ENCODE data around the gene STXBP5. TPM values are rescaled to one million over a fixed set of nuclear protein-coding genes. Genes with fewer than 3 reads are reported as not detected.

STXBP5 gene
- polyA plus RNA-seq (2013, experiment 1 of 2): 5.5 TPM
- 5.3 TPM for polyA plus RNA-seq (2013, experiment 2 of 2)

GRCh38 chr6:147204060-147204785 is at the start of gene STXBP5:
Gene STXBP5 (plus strand): TSS chr6:147204417. CDS start chr6:147204533, 116 bp downstream.
- Histone ChIP-seq H3K4ac (ENCODE audit: low read depth, low read length) (peak within 1 kb of the TSS; percentile 78), H3K23ac (ENCODE audit: low read length) (peak within 1 kb of the TSS; percentile 53), H3K18ac (ENCODE audit: low read length) (peak within 1 kb of the TSS; percentile 99), H3K36me3 (ENCODE audit: control insufficient read depth, insufficient read depth, low read length) (no peaks in the 10 kb centered on the region), H3K79me1 (ENCODE audit: low read length) (peaks cover 3% of the 10 kb centered on the region), H3K4me3 (ENCODE audit: low read length) (peak within 1 kb of the TSS; percentile 75), H3K4me1 (ENCODE audit: control insufficient read depth, low read depth, low read length) (no peaks in the 10 kb centered on the region), H3K56ac (ENCODE audit: low read length) (peak within 1 kb of the TSS; percentile 98), H2BK5ac (ENCODE audit: low read length) (no peak within 1 kb of the TSS), H2BK15ac (replicated peaks; ENCODE audit: low read depth) (no peak within 1 kb of the TSS), H3K27ac (ENCODE audit: low read depth, low read length) (peak within 1 kb of the TSS; percentile 96), H3K27me3 (ENCODE audit: insufficient read depth, low read length, poor library complexity) (no peaks in the 10 kb centered on the region), H2BK120ac (ENCODE audit: low read depth, low read length) (peak within 1 kb of the TSS; percentile 80), H4K8ac (ENCODE audit: low read depth, low read length) (no peak within 1 kb of the TSS), H3K9ac (ENCODE audit: low read length) (peak within 1 kb of the TSS; percentile 84), H2AK5ac (ENCODE audit: low read length) (no peak within 1 kb of the TSS), H4K5ac (ENCODE audit: low read length) (no peak within 1 kb of the TSS), H3K79me2 (ENCODE audit: control insufficient read depth, insufficient read depth, low read length) (no peaks in the 10 kb centered on the region), H3K4me2 (ENCODE audit: low read length) (peak within 1 kb of the TSS; percentile 50)
- WGBS (ENCODE audit: extremely low coverage, insufficient coverage, low lambda C conversion rate): no CpG with 5 or more reads among the region's 85 CpGs
- peak; percentile 73 for DNase-seq

- no peak overlapping the region for H3K9ac ChIP-seq (ENCODE audit: low read length)
- H2BK5ac ChIP-seq (ENCODE audit: low read length): no peak overlapping the region
- no peaks in the 10 kb centered on the region for H3K36me3 ChIP-seq (ENCODE audit: control insufficient read depth, insufficient read depth, low read length)
- no peak overlapping the region for H4K8ac ChIP-seq (ENCODE audit: low read depth, low read length)
- no peak overlapping the region for H2BK15ac ChIP-seq (replicated peaks; ENCODE audit: low read depth)
- H3K4me3 ChIP-seq (ENCODE audit: low read length): no peak overlapping the region
- H2BK120ac ChIP-seq (ENCODE audit: low read depth, low read length): no peak overlapping the region
- no peaks in the 10 kb centered on the region for H3K27me3 ChIP-seq (ENCODE audit: insufficient read depth, low read length, poor library complexity)
- H4K5ac ChIP-seq (ENCODE audit: low read length): no peak overlapping the region
- H3K4ac ChIP-seq (ENCODE audit: low read depth, low read length): no peak overlapping the region
- H3K4me1 ChIP-seq (ENCODE audit: control insufficient read depth, low read depth, low read length): no peaks in the 10 kb centered on the region
- no peak overlapping the region for H3K56ac ChIP-seq (ENCODE audit: low read length)
- no peak overlapping the region for H2AK5ac ChIP-seq (ENCODE audit: low read length)
- no peak overlapping the region for H3K23ac ChIP-seq (ENCODE audit: low read length)
- DNase-seq: no peak
- H3K79me1 ChIP-seq (ENCODE audit: low read length): no peaks in the 10 kb centered on the region
- H3K18ac ChIP-seq (ENCODE audit: low read length): no peak overlapping the region
- no CpG with 5 or more reads among the region's 1 CpG for WGBS (ENCODE audit: extremely low coverage, insufficient coverage, low lambda C conversion rate)
- H3K79me2 ChIP-seq (ENCODE audit: control insufficient read depth, insufficient read depth, low read length): no peaks in the 10 kb centered on the region
- H3K4me2 ChIP-seq (ENCODE audit: low read length): no peak overlapping the region
- no peak overlapping the region for H3K27ac ChIP-seq (ENCODE audit: low read depth, low read length)
These were observed 49.8 kb upstream of the STXBP5 start for GRCh38 chr6:147154454-147154853.

- Histone ChIP-seq H3K9ac (ENCODE audit: low read length) (no peak overlapping the region), H2BK120ac (ENCODE audit: low read depth, low read length) (no peak overlapping the region), H3K4me2 (ENCODE audit: low read length) (no peak overlapping the region), H3K4me3 (ENCODE audit: low read length) (no peak overlapping the region), H4K5ac (ENCODE audit: low read length) (no peak overlapping the region), H3K4me1 (ENCODE audit: control insufficient read depth, low read depth, low read length) (no peaks in the 10 kb centered on the region), H3K79me2 (ENCODE audit: control insufficient read depth, insufficient read depth, low read length) (no peaks in the 10 kb centered on the region), H4K8ac (ENCODE audit: low read depth, low read length) (no peak overlapping the region), H3K4ac (ENCODE audit: low read depth, low read length) (no peak overlapping the region), H3K23ac (ENCODE audit: low read length) (no peak overlapping the region), H3K56ac (ENCODE audit: low read length) (no peak overlapping the region), H2BK15ac (replicated peaks; ENCODE audit: low read depth) (no peak overlapping the region), H2AK5ac (ENCODE audit: low read length) (no peak overlapping the region), H2BK5ac (ENCODE audit: low read length) (no peak overlapping the region), H3K27ac (ENCODE audit: low read depth, low read length) (no peak overlapping the region), H3K18ac (ENCODE audit: low read length) (no peak overlapping the region), H3K36me3 (ENCODE audit: control insufficient read depth, insufficient read depth, low read length) (no peaks in the 10 kb centered on the region), H3K79me1 (ENCODE audit: low read length) (no peaks in the 10 kb centered on the region), H3K27me3 (ENCODE audit: insufficient read depth, low read length, poor library complexity) (no peaks in the 10 kb centered on the region)
- DNase-seq: no peak
These were observed 48.0 kb upstream of the STXBP5 start for GRCh38 chr6:147156218-147156617.

- WGBS (ENCODE audit: extremely low coverage, insufficient coverage, low lambda C conversion rate): 100% methylated on average over 1 of the region's 4 CpGs
These were observed 47.3 kb upstream of the STXBP5 start for GRCh38 chr6:147156799-147157382.

GRCh38 chr6:147157930-147158329 is 46.3 kb upstream of the STXBP5 start:
- H3K79me1 ChIP-seq (ENCODE audit: low read length): no peaks in the 10 kb centered on the region
- H3K4ac ChIP-seq (ENCODE audit: low read depth, low read length): no peak overlapping the region
- no CpG with 5 or more reads among the region's 2 CpGs for WGBS (ENCODE audit: extremely low coverage, insufficient coverage, low lambda C conversion rate)
- no peak for DNase-seq
- H3K56ac ChIP-seq (ENCODE audit: low read length): no peak overlapping the region
- H3K79me2 ChIP-seq (ENCODE audit: control insufficient read depth, insufficient read depth, low read length): no peaks in the 10 kb centered on the region
- H3K36me3 ChIP-seq (ENCODE audit: control insufficient read depth, insufficient read depth, low read length): no peaks in the 10 kb centered on the region
- no peak overlapping the region for H3K27ac ChIP-seq (ENCODE audit: low read depth, low read length)
- no peak overlapping the region for H4K8ac ChIP-seq (ENCODE audit: low read depth, low read length)
- no peak overlapping the region for H2BK5ac ChIP-seq (ENCODE audit: low read length)
- H3K23ac ChIP-seq (ENCODE audit: low read length): no peak overlapping the region
- no peak overlapping the region for H3K9ac ChIP-seq (ENCODE audit: low read length)
- H3K4me1 ChIP-seq (ENCODE audit: control insufficient read depth, low read depth, low read length): no peaks in the 10 kb centered on the region
- no peaks in the 10 kb centered on the region for H3K27me3 ChIP-seq (ENCODE audit: insufficient read depth, low read length, poor library complexity)
- no peak overlapping the region for H3K18ac ChIP-seq (ENCODE audit: low read length)
- no peak overlapping the region for H3K4me2 ChIP-seq (ENCODE audit: low read length)
- H2AK5ac ChIP-seq (ENCODE audit: low read length): no peak overlapping the region
- no peak overlapping the region for H2BK120ac ChIP-seq (ENCODE audit: low read depth, low read length)
- H3K4me3 ChIP-seq (ENCODE audit: low read length): no peak overlapping the region
- H4K5ac ChIP-seq (ENCODE audit: low read length): no peak overlapping the region
- H2BK15ac ChIP-seq (replicated peaks; ENCODE audit: low read depth): no peak overlapping the region

More at GRCh38 chr6:147156799-147157382, 47.3 kb upstream of the STXBP5 start:
- Histone ChIP-seq H3K36me3 (ENCODE audit: control insufficient read depth, insufficient read depth, low read length) (no peaks in the 10 kb centered on the region), H3K56ac (ENCODE audit: low read length) (no peak overlapping the region), H4K8ac (ENCODE audit: low read depth, low read length) (no peak overlapping the region), H3K23ac (ENCODE audit: low read length) (no peak overlapping the region), H2BK120ac (ENCODE audit: low read depth, low read length) (no peak overlapping the region), H3K79me2 (ENCODE audit: control insufficient read depth, insufficient read depth, low read length) (no peaks in the 10 kb centered on the region), H3K79me1 (ENCODE audit: low read length) (no peaks in the 10 kb centered on the region), H3K27ac (ENCODE audit: low read depth, low read length) (no peak overlapping the region), H3K4ac (ENCODE audit: low read depth, low read length) (no peak overlapping the region), H3K4me2 (ENCODE audit: low read length) (no peak overlapping the region), H2BK5ac (ENCODE audit: low read length) (no peak overlapping the region), H3K9ac (ENCODE audit: low read length) (no peak overlapping the region), H3K4me3 (ENCODE audit: low read length) (no peak overlapping the region), H3K4me1 (ENCODE audit: control insufficient read depth, low read depth, low read length) (no peaks in the 10 kb centered on the region), H4K5ac (ENCODE audit: low read length) (no peak overlapping the region), H3K27me3 (ENCODE audit: insufficient read depth, low read length, poor library complexity) (no peaks in the 10 kb centered on the region), H3K18ac (ENCODE audit: low read length) (no peak overlapping the region), H2BK15ac (replicated peaks; ENCODE audit: low read depth) (no peak overlapping the region), H2AK5ac (ENCODE audit: low read length) (no peak overlapping the region)
- DNase-seq: no peak

All from mesendoderm (in vitro differentiated cells).